Pancreas (tissue), 10 donors: ENCODE results near the gene AXIN2. TPM values are rescaled to one million over a fixed set of nuclear protein-coding genes. Genes with fewer than 3 reads are reported as not detected.

ENCODE experiments used
- ATAC-seq, 4 donors: fragments of 200-7000 bp; cut with Tn5 transposase; one replicate each; pipeline versions ENCODE4 v1.8.0 to v1.9.1; 2020; ENCODE audit warnings: mild to moderate bottlenecking in 4 of 4, moderate library complexity in 4 of 4
- DNase-seq, 6 donors: peaks; one replicate each; pipeline ENCODE4 v3.0.0-alpha.2; 2020
- FAIRE-seq: peaks from 2 replicates; lab custom pipeline; 2012; peaks lifted over from hg19 to GRCh38; lab: Jason Lieb, UNC
- H3K27ac ChIP-seq, 4 donors: fragments of 200-600 bp; sonication (generic); 1 replicate in 3 of 4; 2 replicates in 1 of 4; pipeline versions ENCODE4 v1.5.0 to v1.8.0; 2020
- H3K27me3 ChIP-seq, 4 donors: fragments of 200-600 bp; one replicate each; pipeline ENCODE4 v1.8.0; 2021
- H3K36me3 ChIP-seq, 3 donors: fragments of 200-600 bp; sonication (generic) in 1 of 3; one replicate each; pipeline versions ENCODE4 v1.5.0 to v1.8.0; 2020 to 2021
- H3K4me1 ChIP-seq, 3 donors: fragments of 200-600 bp; one replicate each; pipeline ENCODE4 v1.8.0; 2021
- H3K4me3 ChIP-seq, 4 donors: fragments of 200-600 bp; sonication (generic) in 2 of 4; one replicate each; pipeline versions ENCODE4 v1.5.0 to v1.8.0; 2020 to 2021
- H3K9me3 ChIP-seq, 4 donors: fragments of 200-600 bp; one replicate each; pipeline ENCODE4 v1.8.0; 2021
- CTCF ChIP-seq, 4 donors: fragments of 200-600 bp; sonication (generic) in 3 of 4; IDR thresholded peaks; one replicate each; pipeline versions ENCODE4 v1.5.0 to v1.8.0; 2021; ENCODE audit warnings: antibody characterized with exemption in 4 of 4
- WGBS, 2 donors: extraction: QIAGEN DNeasy Blood & Tissue Kit; methylation state at CpG; one replicate each; pipeline ENCODE4 v1.1.7; 2013; 5-methylcytosine and 5-hydroxymethylcytosine counted together
- intact Hi-C, 3 donors: fragments of 100-400 bp; cut with DNase I; formaldehyde crosslinking; loops; one replicate each; pipeline versions ENCODE4 v1.11.1 to v1.14.2; 2022
- polyA plus RNA-seq, 2 donors: library from polyadenylated mRNA; stranded (reverse); fragments of 200-250 nt; gene quantifications; one replicate each; pipeline ENCODE4 v1.2.3, GENCODE V29; 2013
- total RNA-seq, 6 donors: library from RNA; stranded (reverse); fragmentation: NEBNext Ultra II Directional in 4 of 6; extraction: Animal tissue kit (Norgen Biotek cat#: 25700) in 4 of 6; gene quantifications; one replicate each; pipeline versions ENCODE4 v1.2.1 to v1.2.4, GENCODE V29; 2021 to 2023
- donor health status: healthy with polysubstance abuse.
- donor health status: DM: no; HTN: no; CAD: no; lungs with moderate emphysema.
- donor health status: DM: no; HTN: no; CAD: no.
- donor health status: control.
- donor health status: control.
- donor health status: Bipolar disorder and iron deficiency.
- donor health status: DM: yes; HTN: yes; CAD: no.
- donor health status: DM: no; HTN: no; CAD: no.
- donor health status: DM: no; HTN: no; CAD: no.
- donor health status: DM: yes; HTN: yes; CAD: no.

The AXIN2 gene
- total and polyA plus RNA-seq, 8 donors = 2.5 to 13.1 (median 3.3) TPM

DNA sequence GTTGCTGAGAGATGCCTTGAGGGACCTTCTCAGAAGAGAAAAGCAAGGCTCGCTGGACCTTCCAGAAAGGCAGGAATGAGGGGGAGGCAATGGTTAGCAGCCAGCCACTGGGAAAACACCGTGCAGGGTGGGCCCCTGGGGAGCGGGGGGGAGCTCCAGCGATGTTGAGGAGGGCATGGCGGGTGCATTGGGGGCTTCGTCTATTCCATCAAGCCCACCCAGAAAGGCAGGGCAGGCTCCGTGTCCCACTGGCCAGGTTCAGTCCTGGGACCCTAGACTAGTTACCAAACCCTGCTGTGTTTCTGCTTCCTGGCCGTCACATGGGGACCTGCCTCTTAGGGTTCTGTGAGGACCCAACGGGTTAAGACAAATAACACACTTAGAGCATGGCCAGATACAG is 64.6 kb downstream of the AXIN2 start:
- Histone ChIP-seq H3K4me1 (no peaks in the 10 kb centered on the region), H3K36me3 (no peaks in the 10 kb centered on the region), H3K27me3 (no peaks in the 10 kb centered on the region), H3K9me3 (no peaks in the 10 kb centered on the region), H3K27ac (no peak overlapping the region), H3K4me3 (no peak overlapping the region)
- DNase-seq (no peak), FAIRE-seq (no peak), ATAC-seq (no peak)
- WGBS, 2 donors = 85 to 91% methylated on average over 9 of the region's 9 CpGs
- intact Hi-C loops = no loop called here
- no peak for TF ChIP-seq CTCF (IDR thresholded peaks at IDR 0.05)

- Histone ChIP-seq H3K4me3 (no peak overlapping the region), H3K9me3 (no peaks in the 10 kb centered on the region), H3K4me1 (no peaks in the 10 kb centered on the region), H3K36me3 (no peaks in the 10 kb centered on the region), H3K27me3 (no peaks in the 10 kb centered on the region), H3K27ac (no peak overlapping the region)
- 37 to 41% methylated on average over 22 of the region's 22 CpGs for WGBS, 2 donors
- DNase-seq (no peak), FAIRE-seq (no peak), ATAC-seq (peak in 1 of 4 donors; percentile 31)
- TF ChIP-seq CTCF (IDR thresholded peaks at IDR 0.05) = no peak
- intact Hi-C loops = no loop called here
Measured at GRCh38 chr17:65495122-65496055, 66.1 kb downstream of the AXIN2 start.

DNA sequence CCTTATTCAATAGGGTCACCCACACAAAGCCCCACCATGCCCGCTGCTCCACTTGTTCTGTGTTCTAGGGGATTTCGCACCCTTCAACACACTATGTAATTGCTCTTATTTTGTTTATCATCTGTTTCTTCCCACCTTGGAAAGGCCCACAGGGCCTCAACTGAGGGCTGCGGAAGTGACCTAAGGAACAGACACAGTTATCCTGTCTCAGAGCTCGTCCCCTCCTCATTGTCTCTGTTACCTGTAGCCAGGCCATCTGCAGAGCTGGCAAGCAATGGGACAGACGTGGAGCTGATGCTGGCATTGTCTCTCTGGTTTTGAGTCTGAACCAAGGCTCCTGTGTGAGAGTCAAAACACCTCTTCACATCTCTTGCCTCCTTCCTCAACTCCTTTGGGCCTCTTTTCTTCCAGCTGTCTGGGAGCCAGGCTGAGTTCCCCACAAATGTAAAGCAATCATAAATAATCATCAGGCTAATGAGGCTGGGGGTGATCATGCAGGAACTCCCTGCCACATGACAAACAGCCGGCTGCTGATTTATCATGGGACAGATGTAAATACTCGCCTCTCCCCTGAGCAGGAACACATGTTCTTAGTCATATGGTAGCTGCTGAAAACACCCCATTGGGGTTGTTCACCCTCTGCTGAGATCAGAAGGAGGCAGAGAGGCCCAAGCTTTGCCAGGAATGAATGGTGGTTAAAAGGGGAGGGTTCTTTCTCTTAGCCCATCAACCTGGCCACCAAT is 71.9 kb downstream of the AXIN2 start:
- intact Hi-C loops = no loop called here
- H3K36me3 ChIP-seq = no peaks in the 10 kb centered on the region

GRCh38 chr17:65488665-65489064 is 72.8 kb downstream of the AXIN2 start:
- TF ChIP-seq CTCF (IDR thresholded peaks at IDR 0.05) = no peak
- Histone ChIP-seq H3K27me3 (no peaks in the 10 kb centered on the region), H3K4me3 (no peak overlapping the region), H3K9me3 (no peaks in the 10 kb centered on the region), H3K4me1 (peaks cover 0 to 6% (median 0%) of the 10 kb centered on the region in 3 donors), H3K36me3 (no peaks in the 10 kb centered on the region), H3K27ac (no peak overlapping the region)
- DNase-seq (no peak), FAIRE-seq (no peak), ATAC-seq (no peak)
- 93 to 100% methylated on average over 1 of the region's 1 CpG for WGBS, 2 donors
- intact Hi-C loops = no loop called here

More for the DNA sequence above, 71.9 kb downstream of the AXIN2 start:
- ATAC-seq (no peak), DNase-seq (peak in 1 of 6 donors; percentile 6), FAIRE-seq (no peak)
- Histone ChIP-seq H3K4me3 (no peak overlapping the region), H3K4me1 (peaks cover 0 to 6% (median 0%) of the 10 kb centered on the region in 3 donors), H3K27ac (no peak overlapping the region), H3K9me3 (no peaks in the 10 kb centered on the region), H3K27me3 (no peaks in the 10 kb centered on the region)
- no peak for TF ChIP-seq CTCF (IDR thresholded peaks at IDR 0.05)
- 81% methylated on average over 7 of the region's 7 CpGs for WGBS, 2 donors
